CD4-positive, alpha-beta T cell treated with Interleukin-2 at 100 ng/mL for 4 hours (primary cell): ENCODE results near the gene MKLN1.

Source experiments
- DNase-seq: peaks from one replicate; pipeline ENCODE4 v3.0.0-alpha.2; 2020; ENCODE audit warnings: low spot score

The MKLN1 gene

GRCh38 chr7:131354390-131354789, 26.7 kb downstream of the MKLN1 start:
- DNase-seq = no peak

- DNase-seq = no peak
These were observed 28.5 kb downstream of the MKLN1 start for GRCh38 chr7:131355917-131356777.

- DNase-seq = no peak
These were observed 29.7 kb downstream of the MKLN1 start for GRCh38 chr7:131357282-131357880.

- DNase-seq = no peak
These were observed 31.0 kb downstream of the MKLN1 start for GRCh38 chr7:131358636-131359035.

GRCh38 chr7:131359136-131359776, 31.6 kb downstream of the MKLN1 start:
- DNase-seq = no peak

- DNase-seq = no peak
These were observed 36.0 kb downstream of the MKLN1 start for GRCh38 chr7:131363719-131364118.

GRCh38 chr7:131364767-131365344, 37.2 kb downstream of the MKLN1 start:
- DNase-seq = no peak

GRCh38 chr7:131365838-131366237, 38.2 kb downstream of the MKLN1 start:
- DNase-seq = no peak

- DNase-seq = no peak
These were observed 41.7 kb downstream of the MKLN1 start for GRCh38 chr7:131369354-131369753.

- DNase-seq = peak; percentile 54
These were observed 42.9 kb downstream of the MKLN1 start for GRCh38 chr7:131370523-131370968.

GRCh38 chr7:131371411-131371810, 43.7 kb downstream of the MKLN1 start:
- no peak for DNase-seq

- DNase-seq = no peak
These were observed 44.9 kb downstream of the MKLN1 start for GRCh38 chr7:131372554-131372953.

GRCh38 chr7:131374821-131375220, 47.1 kb downstream of the MKLN1 start:
- DNase-seq = no peak

- no peak for DNase-seq
These were observed 53.6 kb downstream of the MKLN1 start for GRCh38 chr7:131381069-131381838.

GRCh38 chr7:131383417-131384285, 56.0 kb downstream of the MKLN1 start:
- DNase-seq = no peak

GRCh38 chr7:131384286-131384635, 56.6 kb downstream of the MKLN1 start:
- no peak for DNase-seq

GRCh38 chr7:131385039-131385605, 57.4 kb downstream of the MKLN1 start:
- DNase-seq = no peak

- DNase-seq = no peak
These were observed 60.5 kb downstream of the MKLN1 start for GRCh38 chr7:131388126-131388525.

- no peak for DNase-seq
These were observed 62.6 kb downstream of the MKLN1 start for GRCh38 chr7:131390275-131390674.

- DNase-seq = no peak
These were observed 63.5 kb downstream of the MKLN1 start for GRCh38 chr7:131391145-131391544.
